Activated T-cell treated with anti-CD3 and anti-CD28 coated beads, Interleukin-2, amount 50 U/mL, for 24 hours (primary cell): ENCODE data around the gene GK.
"Not testable (repeated sequence)": the region's sequence is repeated elsewhere in the genome, so short reads cannot be mapped to it uniquely, and the experiment has no call there.

Experiments
- DNase-seq: peaks from one replicate; pipeline ENCODE4 v3.0.0-alpha.2; 2020
- H3K27ac Mint-ChIP-seq: 2 replicates; pipeline ENCODE4 v1.8.0; 2020; ENCODE audit warnings: mild to moderate bottlenecking, mixed read lengths
- H3K27me3 Mint-ChIP-seq: 2 replicates; pipeline ENCODE4 v1.8.0; 2020; ENCODE audit warnings: mixed read lengths
- H3K36me3 Mint-ChIP-seq: 2 replicates; pipeline ENCODE4 v1.8.0; 2020; ENCODE audit warnings: low read depth, mixed read lengths
- H3K4me1 Mint-ChIP-seq: 2 replicates; pipeline ENCODE4 v1.8.0; 2020; ENCODE audit warnings: low read depth, mixed read lengths
- H3K4me3 Mint-ChIP-seq: 2 replicates; pipeline ENCODE4 v1.8.0; 2020; ENCODE audit warnings: mild to moderate bottlenecking, moderate library complexity, mixed read lengths
- H3K9me3 Mint-ChIP-seq: 2 replicates; pipeline ENCODE4 v1.8.0; 2020; ENCODE audit warnings: mixed read lengths

Gene GK

DNA sequence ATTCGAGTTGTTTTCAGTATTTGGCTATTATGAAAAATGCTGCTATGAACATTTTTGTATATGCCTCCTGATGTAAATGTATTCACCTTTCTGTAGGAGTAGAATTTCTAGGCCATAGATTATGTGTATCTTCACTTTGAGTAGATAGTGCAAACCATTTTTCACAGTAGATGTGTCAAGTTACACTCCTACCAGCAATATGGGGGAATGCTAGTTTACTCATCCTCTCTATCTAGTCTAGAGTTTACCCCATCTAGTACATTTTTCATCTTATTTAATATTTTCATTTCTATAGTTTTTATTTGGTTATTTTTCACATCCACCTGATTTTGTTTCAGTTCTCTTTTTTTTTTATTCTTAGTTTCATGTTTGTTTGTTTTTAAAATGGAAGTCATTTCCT is 59.0 kb downstream of the GK start:
- H3K4me3 Mint-ChIP-seq = no peak overlapping the region
- peaks cover 19% of the 10 kb centered on the region for H3K27me3 Mint-ChIP-seq
- no peak for DNase-seq
- peaks cover 66% of the 10 kb centered on the region for H3K36me3 Mint-ChIP-seq
- H3K4me1 Mint-ChIP-seq = peaks cover 28% of the 10 kb centered on the region
- H3K27ac Mint-ChIP-seq = no peak overlapping the region
- no peaks in the 10 kb centered on the region for H3K9me3 Mint-ChIP-seq

DNA sequence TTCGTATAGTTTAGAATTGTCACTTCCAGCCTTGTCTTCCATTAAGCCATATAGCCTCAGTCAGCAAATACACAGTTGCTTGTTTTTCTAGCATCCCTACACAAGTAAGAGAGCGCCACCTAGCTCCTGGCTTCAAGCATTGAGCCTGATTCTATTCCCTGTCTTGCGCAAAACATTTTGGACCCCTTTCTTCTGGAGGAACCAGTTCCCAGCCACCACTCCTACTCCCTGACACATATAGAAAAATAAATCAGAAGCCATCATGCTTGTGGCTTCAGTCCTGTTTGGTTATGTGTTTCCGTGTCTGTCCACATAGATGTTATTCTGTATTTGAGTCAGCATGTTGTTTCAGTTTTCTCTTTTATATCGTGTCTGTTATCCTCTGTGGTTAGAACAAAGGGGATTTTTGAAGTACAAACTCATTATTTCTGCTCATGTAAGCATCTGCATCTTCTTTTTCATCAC is 59.9 kb downstream of the GK start:
- peaks cover 69% of the 10 kb centered on the region for H3K36me3 Mint-ChIP-seq
- peak overlapping the region; percentile 91 for H3K27ac Mint-ChIP-seq
- DNase-seq = peak; percentile 50
- H3K27me3 Mint-ChIP-seq = peaks cover 19% of the 10 kb centered on the region
- H3K4me3 Mint-ChIP-seq = peak overlapping the region; percentile 24
- H3K9me3 Mint-ChIP-seq = no peaks in the 10 kb centered on the region
- H3K4me1 Mint-ChIP-seq = peaks cover 28% of the 10 kb centered on the region

DNA sequence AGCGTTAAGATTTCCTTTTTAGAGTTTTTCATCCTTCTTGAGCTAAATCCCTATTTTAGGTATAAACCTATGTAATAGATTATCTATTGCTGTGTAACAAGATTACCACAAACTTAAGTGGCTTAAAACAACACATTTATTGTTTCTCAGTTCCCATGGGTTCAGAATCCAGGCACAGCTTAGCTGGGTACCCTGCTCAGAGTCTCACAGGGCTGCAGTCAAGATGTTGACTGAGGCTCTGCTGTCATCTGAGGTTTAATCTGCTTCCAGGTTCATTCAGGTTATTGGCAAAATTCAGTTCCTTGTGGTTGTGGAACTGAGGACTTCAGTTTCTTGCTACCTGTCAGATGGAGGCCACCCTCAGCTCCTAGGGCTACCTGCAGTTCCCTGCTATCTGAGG is 60.9 kb downstream of the GK start:
- Mint-ChIP-seq H3K4me1 (peaks cover 28% of the 10 kb centered on the region), H3K36me3 (peaks cover 72% of the 10 kb centered on the region), H3K4me3 (no peak overlapping the region), H3K9me3 (no peaks in the 10 kb centered on the region), H3K27me3 (peaks cover 19% of the 10 kb centered on the region), H3K27ac (peak overlapping the region; percentile 91)
- no peak for DNase-seq

DNA sequence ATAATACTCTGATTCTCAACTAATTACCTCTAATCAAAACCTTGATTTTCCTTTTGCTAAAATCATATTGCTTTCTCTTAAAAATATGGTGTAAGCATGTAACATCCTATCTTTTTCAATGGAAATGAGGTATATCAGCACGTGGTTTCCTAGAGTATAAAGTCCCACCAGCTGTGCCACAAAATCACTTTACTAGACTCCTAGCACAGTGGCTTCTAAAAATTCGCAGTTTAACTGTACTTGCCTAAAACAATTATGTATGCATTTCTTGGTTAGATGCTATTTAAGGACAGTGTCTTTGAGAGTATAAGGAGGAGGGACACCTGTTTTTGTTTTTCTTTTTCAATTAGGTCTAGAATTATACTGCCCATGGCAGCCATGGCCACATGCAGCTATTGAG is 62.8 kb downstream of the GK start:
- DNase-seq = no peak
- H3K27ac Mint-ChIP-seq = no peak overlapping the region
- H3K9me3 Mint-ChIP-seq = no peaks in the 10 kb centered on the region
- H3K36me3 Mint-ChIP-seq = peaks cover 70% of the 10 kb centered on the region
- no peak overlapping the region for H3K4me3 Mint-ChIP-seq
- H3K27me3 Mint-ChIP-seq = peaks cover 23% of the 10 kb centered on the region
- peaks cover 28% of the 10 kb centered on the region for H3K4me1 Mint-ChIP-seq

DNA sequence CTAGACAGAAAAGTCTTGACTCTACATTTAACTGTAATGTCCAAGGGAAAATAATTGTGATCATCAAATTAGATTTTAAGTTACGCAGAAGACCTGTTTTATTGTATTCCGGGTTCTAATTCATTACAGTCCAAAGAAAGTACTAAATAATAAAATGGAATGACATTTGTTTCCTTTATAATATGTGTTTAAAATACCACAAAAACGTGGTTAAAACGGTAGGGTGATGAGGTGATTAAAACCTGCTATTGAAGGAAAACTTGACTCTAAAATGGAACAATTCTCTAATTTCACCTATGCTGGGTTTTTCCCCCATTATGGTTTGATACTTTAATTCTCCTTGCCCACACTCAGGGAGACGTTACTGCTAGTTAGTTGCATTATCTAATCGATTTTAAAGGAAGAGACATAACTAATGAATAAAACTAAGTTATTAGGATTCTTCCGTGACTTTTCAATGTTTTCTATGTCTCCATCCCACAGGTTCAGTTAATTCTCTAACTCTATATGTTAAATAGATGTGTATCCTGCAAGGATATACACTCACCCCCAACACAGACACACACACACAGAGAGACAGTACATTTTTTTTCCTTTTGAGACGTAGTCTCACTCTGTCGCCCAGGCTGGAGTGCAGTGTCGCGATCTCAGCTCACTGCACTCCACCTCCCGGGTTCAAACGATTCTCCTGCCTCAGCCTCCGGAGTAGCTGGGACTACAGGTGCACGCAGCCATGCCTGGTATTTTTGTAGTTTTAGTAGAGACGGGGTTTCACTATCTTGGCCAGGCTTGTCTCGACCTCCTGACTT is 80.8 kb downstream of the GK start:
- Mint-ChIP-seq H3K27me3 (peaks cover 8% of the 10 kb centered on the region), H3K4me1 (peaks cover 21% of the 10 kb centered on the region), H3K27ac (peak overlapping the region; percentile 12), H3K36me3 (peaks cover 5% of the 10 kb centered on the region), H3K9me3 (no peaks in the 10 kb centered on the region), H3K4me3 (no peak overlapping the region)
- DNase-seq = no peak

DNA sequence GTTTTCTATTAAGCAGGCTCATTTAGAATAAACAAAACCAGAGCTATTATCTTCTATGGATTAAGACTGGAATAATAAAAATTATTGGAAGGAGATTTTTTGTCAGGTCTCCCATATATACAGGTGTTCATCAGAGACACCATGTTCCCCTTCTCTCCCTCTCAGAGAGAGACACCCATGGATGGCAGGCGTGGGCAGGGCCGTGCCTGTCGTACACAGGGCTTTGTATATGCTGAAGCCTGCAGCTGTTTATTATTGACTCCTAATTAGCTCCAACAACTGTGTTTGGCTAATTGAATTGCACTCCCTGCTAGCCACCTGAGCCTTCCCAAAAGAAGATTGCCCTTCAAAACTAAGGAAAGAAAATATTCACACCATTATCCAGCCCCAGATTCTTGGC is 81.6 kb downstream of the GK start:
- Mint-ChIP-seq H3K9me3 (no peaks in the 10 kb centered on the region), H3K4me1 (peaks cover 21% of the 10 kb centered on the region), H3K27ac (no peak overlapping the region), H3K27me3 (peaks cover 8% of the 10 kb centered on the region), H3K36me3 (peaks cover 5% of the 10 kb centered on the region), H3K4me3 (no peak overlapping the region)
- DNase-seq = no peak

DNA sequence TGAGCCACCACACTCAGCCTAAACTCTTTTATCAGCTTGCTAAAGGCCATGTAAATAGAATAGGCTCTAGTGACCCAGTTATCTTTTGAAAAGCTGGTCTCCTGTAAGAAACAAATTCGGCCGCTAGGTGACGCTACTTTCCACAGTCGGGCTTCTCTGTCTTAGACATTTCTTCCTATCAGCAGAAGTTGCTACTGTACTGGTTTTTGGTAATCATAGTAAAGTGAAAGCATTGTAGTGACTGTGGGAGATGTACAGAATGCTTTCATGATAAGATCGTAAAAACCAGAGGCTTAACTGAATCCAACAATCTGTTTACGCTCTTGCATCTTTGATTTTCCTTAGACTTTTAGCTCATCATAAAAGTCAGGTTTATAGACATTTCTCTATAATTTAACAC is 82.6 kb downstream of the GK start:
- DNase-seq = peak; percentile 79
- Mint-ChIP-seq H3K27me3 (peaks cover 8% of the 10 kb centered on the region), H3K27ac (no peak overlapping the region), H3K36me3 (no peaks in the 10 kb centered on the region), H3K9me3 (no peaks in the 10 kb centered on the region), H3K4me3 (no peak overlapping the region), H3K4me1 (peaks cover 21% of the 10 kb centered on the region)

DNA sequence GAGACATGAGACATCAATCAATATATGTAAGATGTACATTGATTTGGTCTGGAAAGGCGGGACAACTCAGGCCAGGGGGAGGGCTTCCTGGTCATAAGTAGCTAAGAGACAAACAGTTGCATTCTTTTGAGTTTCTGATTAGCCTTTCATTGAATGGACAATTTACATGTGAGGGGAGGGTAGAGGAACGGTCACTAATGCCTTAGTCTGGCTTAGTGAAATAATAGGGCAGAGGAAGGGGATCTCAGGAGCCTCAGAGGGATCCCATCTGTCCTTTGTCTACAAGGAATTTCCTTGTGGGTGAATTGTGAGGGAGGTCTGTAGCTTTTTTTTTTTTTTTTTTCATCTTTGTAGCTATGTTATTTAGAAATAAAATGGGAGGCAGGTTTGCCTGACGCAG is 88.3 kb downstream of the GK start:
- Mint-ChIP-seq H3K27me3 (peaks cover 17% of the 10 kb centered on the region), H3K27ac (no peak overlapping the region), H3K36me3 (no peaks in the 10 kb centered on the region), H3K4me1 (no peaks in the 10 kb centered on the region), H3K4me3 (no peak overlapping the region), H3K9me3 (no peaks in the 10 kb centered on the region)
- no peak for DNase-seq

DNA sequence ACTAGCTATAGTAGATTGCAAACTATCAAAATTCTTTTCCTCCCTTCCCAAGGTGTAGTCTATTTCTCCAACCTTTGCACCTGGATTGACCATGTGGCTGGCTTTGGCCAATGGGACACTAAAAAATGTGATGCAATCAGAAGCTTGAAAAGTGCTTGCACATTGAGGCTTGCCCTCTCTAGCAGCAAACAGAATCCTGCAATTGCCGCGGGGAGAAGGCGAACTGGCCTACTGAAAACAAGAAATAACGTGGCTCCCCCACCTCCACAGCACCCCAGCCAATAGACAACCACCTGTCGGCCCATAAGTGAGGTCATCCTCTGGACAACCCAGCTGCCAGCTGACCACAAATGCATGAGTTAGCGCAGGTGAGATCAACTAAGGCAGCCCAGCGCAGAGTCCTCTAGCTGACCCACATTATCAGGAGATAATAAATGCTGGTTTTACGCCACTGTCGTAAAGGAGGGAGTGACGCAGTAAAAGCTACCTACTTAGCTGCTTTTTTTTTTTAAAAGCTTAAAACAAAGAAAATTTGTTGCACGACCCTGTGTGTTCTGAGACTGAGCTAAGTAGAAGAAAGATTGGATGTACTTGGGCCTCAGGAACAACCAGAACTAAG is 95.2 kb downstream of the GK start:
- Mint-ChIP-seq H3K9me3 (no peaks in the 10 kb centered on the region), H3K4me1 (no peaks in the 10 kb centered on the region), H3K4me3 (no peak overlapping the region), H3K27ac (no peak overlapping the region), H3K36me3 (no peaks in the 10 kb centered on the region), H3K27me3 (peaks cover 15% of the 10 kb centered on the region)
- DNase-seq = no peak

DNA sequence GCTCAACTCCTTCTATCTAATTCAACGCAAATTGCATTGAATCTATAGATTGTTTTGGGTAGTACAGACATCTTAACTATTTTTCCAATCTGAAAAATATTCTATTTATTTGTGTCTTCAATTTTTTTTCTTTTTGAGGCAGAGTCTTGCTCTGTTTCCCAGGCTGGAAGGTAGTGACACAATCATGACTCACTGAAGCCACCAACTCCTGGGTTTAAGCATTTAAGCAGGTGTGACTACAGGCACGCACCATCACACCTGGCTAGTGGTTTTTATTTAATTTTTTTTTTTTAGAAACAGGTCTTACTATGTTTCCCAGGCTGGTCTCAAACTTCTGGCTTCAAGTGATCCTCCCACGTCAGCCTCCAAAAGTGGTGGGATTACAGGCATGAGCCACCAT is 98.3 kb downstream of the GK start:
- Mint-ChIP-seq H3K36me3 (no peaks in the 10 kb centered on the region), H3K27ac (no peak overlapping the region), H3K4me3 (no peak overlapping the region), H3K4me1 (no peaks in the 10 kb centered on the region), H3K27me3 (peaks cover 18% of the 10 kb centered on the region), H3K9me3 (no peaks in the 10 kb centered on the region)
- no peak for DNase-seq

DNA sequence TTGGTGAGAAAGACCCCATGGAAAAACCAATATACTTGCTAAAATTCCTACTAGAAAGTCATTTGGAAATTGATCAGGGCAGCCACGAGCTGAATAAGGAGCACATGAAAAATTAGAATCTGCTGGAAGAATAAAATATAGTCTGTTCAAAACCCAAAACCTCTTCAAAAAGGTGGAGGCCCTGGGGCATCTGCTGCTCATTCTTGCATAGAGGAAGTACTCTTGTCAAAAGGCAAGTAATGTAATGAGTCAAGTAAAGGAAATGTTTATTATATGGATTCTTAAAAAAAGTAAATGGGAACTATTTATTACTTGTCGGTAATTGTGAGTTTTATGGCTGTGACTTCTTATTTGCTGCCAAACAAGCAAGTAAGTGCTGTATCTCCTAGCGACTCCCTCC is 109.5 kb downstream of the GK start:
- Mint-ChIP-seq H3K27ac (no peak overlapping the region), H3K9me3 (no peaks in the 10 kb centered on the region), H3K4me3 (no peak overlapping the region), H3K36me3 (no peaks in the 10 kb centered on the region), H3K4me1 (peaks cover 6% of the 10 kb centered on the region), H3K27me3 (peaks cover 3% of the 10 kb centered on the region)
- no peak for DNase-seq

DNA sequence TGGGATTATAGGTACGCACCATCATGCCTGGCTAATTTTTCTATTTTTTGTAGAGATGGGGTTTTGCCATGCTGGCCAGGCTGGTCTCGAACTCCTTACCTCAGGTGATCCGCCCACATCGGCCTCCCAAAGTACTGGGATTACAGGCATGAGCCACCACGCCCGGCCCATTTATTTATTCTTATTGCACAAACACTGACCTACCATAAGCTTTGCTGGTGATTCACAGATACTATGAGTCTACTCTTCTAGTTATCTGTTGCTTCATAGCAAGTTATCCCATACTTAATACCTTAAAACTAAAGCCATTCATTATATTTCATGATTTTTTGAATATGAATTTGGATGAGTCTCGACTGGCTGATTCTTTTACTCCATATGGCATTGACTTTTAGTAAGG is 120.5 kb downstream of the GK start:
- not testable (repeated sequence) for H3K4me3 Mint-ChIP-seq, H3K9me3 Mint-ChIP-seq, H3K36me3 Mint-ChIP-seq, H3K4me1 Mint-ChIP-seq, H3K27ac Mint-ChIP-seq, DNase-seq
- peaks cover 22% of the 10 kb centered on the region for H3K27me3 Mint-ChIP-seq

DNA sequence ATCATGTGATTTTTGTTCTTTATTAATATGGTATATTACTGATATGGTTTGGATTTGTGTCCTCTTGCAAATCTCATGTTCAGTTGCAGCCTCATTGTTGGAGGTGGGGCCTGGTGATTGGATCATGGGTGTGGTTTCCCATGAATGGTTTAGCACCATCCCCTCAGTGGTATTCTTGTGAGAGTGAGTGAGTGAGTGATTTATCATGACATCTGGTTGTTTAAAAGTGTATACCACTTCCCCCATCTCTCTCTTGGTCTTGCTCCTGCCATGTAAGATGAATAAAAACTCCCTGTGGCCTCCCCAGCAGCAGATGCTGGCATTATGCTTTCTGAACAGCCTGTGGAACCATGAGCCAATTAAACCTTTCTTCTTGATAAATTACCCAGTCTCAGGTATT is 124.4 kb downstream of the GK start:
- Mint-ChIP-seq H3K36me3 (no peaks in the 10 kb centered on the region), H3K27me3 (peaks cover 44% of the 10 kb centered on the region), H3K4me3 (no peak overlapping the region), H3K27ac (no peak overlapping the region), H3K9me3 (peaks cover 3% of the 10 kb centered on the region), H3K4me1 (peaks cover 16% of the 10 kb centered on the region)
- no peak for DNase-seq

DNA sequence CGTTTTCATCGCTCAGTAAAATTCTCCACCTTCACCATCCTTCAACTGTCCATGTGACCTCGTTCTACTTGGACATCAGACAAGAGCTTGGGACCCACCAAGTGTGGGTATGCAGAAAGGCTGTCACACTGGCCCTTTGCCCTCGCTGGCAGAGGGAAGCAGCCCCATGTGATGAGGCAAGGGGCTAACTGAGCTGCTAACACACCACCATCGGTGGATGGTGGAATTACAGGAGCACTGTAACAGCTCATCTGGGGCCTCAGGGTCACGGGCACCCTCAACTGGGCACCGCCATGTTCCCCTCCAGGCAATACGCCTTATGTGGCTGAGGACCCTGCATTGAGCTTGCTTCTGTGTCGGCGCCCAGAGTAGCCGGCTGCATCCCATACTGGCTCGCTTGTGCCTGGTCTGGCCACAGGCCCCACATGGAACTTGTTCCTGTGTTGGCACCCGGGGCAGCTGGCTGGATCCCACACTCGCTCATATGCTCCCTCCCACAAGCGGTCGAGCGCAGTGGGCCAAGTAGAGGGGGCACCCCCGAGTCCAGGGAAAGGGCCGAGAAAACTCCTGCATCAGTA is 126.3 kb downstream of the GK start:
- Mint-ChIP-seq H3K9me3 (peaks cover 3% of the 10 kb centered on the region), H3K36me3 (no peaks in the 10 kb centered on the region), H3K27ac (no peak overlapping the region), H3K4me3 (no peak overlapping the region), H3K4me1 (peaks cover 16% of the 10 kb centered on the region), H3K27me3 (peaks cover 44% of the 10 kb centered on the region)
- no peak for DNase-seq
